ENCODE data around the gene CACNB2.

GRCh38 chr10:18479502-18479901 is 339.3 kb downstream of the CACNB2 start:
- TF ChIP-seq FOS (IDR thresholded peaks at IDR 0.05; ENCODE audit: borderline replicate concordance, insufficient read depth, low read length) (no peak), CTCF (IDR thresholded peaks at IDR 0.05; ENCODE audit: extremely low read depth in 1 of 2, insufficient read depth in 1 of 2, low read depth in 1 of 2, low read length in 2 of 2) (no peak), MAX (IDR thresholded peaks at IDR 0.05; ENCODE audit: insufficient read depth, insufficient read length) (no peak), POLR2AphosphoS5 (IDR thresholded peaks at IDR 0.05; ENCODE audit: insufficient read depth, low read depth, low read length) (no peak), EZH2 (IDR thresholded peaks at IDR 0.05; ENCODE audit: borderline replicate concordance, low read depth, low read length, severe bottlenecking) (no peak), POLR2A (IDR thresholded peaks at IDR 0.05; ENCODE audit: low read depth, low read length) (no peak), MYC (IDR thresholded peaks at IDR 0.05; ENCODE audit: low read depth, low read length) (no peak), JUN (IDR thresholded peaks at IDR 0.05; ENCODE audit: borderline replicate concordance, insufficient read depth, insufficient read length, low read depth) (no peak)

Data from endothelial cell of umbilical vein (primary cell).